Breast epithelium (tissue), 3 donors: ENCODE data around the gene ZMYND10.

Experiments used
- CTCF ChIP-seq, 3 donors: fragments of 450-650 bp; IDR thresholded peaks; one replicate each; pipeline ENCODE4 v1.5.1; 2016 to 2017; ENCODE audit warnings: antibody characterized with exemption in 3 of 3, mild to moderate bottlenecking in 3 of 3, moderate library complexity in 3 of 3
- POLR2A ChIP-seq: fragments of 450-650 bp; IDR thresholded peaks from one replicate; pipeline ENCODE4 v1.6.1; 2016; ENCODE audit warnings: antibody characterized with exemption, mild to moderate bottlenecking, moderate library complexity
- POLR2AphosphoS5 ChIP-seq, 3 donors: sonication (generic); formaldehyde crosslinking; IDR thresholded peaks; one replicate each; pipeline ENCODE4 v1.6.1; 2017; ENCODE audit warnings: antibody characterized with exemption in 3 of 3

GRCh38 chr3:50370594-50370993, 25.1 kb upstream of the ZMYND10 start:
- TF ChIP-seq CTCF (IDR thresholded peaks at IDR 0.05) (no peak), POLR2AphosphoS5 (IDR thresholded peaks at IDR 0.05) (no peak), POLR2A (no peak)
